Measurements from ENCODE around the gene MAGEB3.

MAGEB3 gene

GRCh38 chrX:30241724-30242415 lies 11.4 kb downstream of the MAGEB3 start, which contains the start of gene MAGEB4:
MAGEB4 (plus strand) TSS chrX:30242000; CDS start chrX:30242136, 136 bp downstream.
- no peak within 1 kb of the TSS for H3K4me3 ChIP-seq (replicated peaks; ENCODE audit: low read depth, low read length)
- TF ChIP-seq CTCF (IDR thresholded peaks at IDR 0.05; ENCODE audit: low read depth, low read length, missing control alignments) = no peak
- DNase-seq (ENCODE audit: extremely low read depth, low read depth) = no peak

GRCh38 chrX:30246769-30247489 lies 16.5 kb downstream of the MAGEB3 start, which contains the start of gene MAGEB1:
MAGEB1 (plus strand) TSS chrX:30247146; CDS start chrX:30250494, 3,348 bp downstream.
- no peak for DNase-seq (ENCODE audit: extremely low read depth, low read depth)
- no peak within 1 kb of the TSS for H3K4me3 ChIP-seq (replicated peaks; ENCODE audit: low read depth, low read length)
- no peak for TF ChIP-seq CTCF (IDR thresholded peaks at IDR 0.05; ENCODE audit: low read depth, low read length, missing control alignments)

GRCh38 chrX:30248854-30249253 lies 18.4 kb downstream of the MAGEB3 start:
- no peak for DNase-seq (ENCODE audit: extremely low read depth, low read depth)
- H3K4me3 ChIP-seq (replicated peaks; ENCODE audit: low read depth, low read length) = no peak overlapping the region
- TF ChIP-seq CTCF (IDR thresholded peaks at IDR 0.05; ENCODE audit: low read depth, low read length, missing control alignments) = no peak

DNA sequence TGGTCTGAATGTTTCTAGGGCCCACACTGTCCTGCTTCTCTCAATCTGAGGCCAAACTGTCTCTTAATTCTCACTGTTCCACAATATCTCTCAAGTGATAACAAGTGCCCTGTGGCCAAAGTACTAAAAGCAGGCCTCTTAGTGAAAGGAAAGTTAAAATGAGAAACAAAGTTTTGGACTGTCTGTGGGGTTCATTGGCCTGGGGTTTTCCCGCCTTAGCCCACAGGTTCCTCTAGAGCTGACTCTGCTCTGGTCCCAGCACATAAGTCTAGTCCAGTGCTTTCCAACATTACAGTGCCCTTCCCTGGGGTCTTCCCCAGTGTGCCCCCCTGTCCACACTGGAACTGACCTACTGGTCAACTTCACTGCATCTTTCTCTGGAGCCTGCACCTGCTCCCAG lies 22.8 kb downstream of the MAGEB3 start:
- no peak for TF ChIP-seq CTCF (IDR thresholded peaks at IDR 0.05; ENCODE audit: low read depth, low read length, missing control alignments)
- H3K4me3 ChIP-seq (replicated peaks; ENCODE audit: low read depth, low read length) = no peak overlapping the region
- DNase-seq (ENCODE audit: extremely low read depth, low read depth) = no peak

DNA sequence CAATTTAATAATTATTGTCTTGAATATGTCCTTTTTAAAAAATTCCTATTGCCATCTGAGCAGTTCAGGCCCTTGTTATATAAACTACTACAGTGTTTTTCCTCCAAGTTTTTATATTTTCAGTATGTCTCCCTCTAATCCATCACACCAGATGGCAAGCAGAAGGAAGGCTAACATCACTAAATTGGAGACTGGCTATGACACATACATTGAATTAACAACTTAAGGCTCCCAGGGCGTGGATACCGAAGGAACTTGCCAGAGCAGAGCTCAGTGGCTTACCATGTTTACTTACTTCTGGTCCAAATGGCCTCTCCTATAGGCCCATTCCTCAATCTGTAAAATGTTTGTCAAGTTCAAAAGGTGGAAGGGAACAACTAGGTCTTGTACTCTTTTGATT lies 29.5 kb downstream of the MAGEB3 start:
- no peak overlapping the region for H3K4me3 ChIP-seq (replicated peaks; ENCODE audit: low read depth, low read length)
- TF ChIP-seq CTCF (IDR thresholded peaks at IDR 0.05; ENCODE audit: low read depth, low read length, missing control alignments) = no peak
- DNase-seq (ENCODE audit: extremely low read depth, low read depth) = no peak

- no peak overlapping the region for H3K4me3 ChIP-seq (replicated peaks; ENCODE audit: low read depth, low read length)
- no peak for DNase-seq (ENCODE audit: extremely low read depth, low read depth)
- TF ChIP-seq CTCF (IDR thresholded peaks at IDR 0.05; ENCODE audit: low read depth, low read length, missing control alignments) = no peak
Observed at GRCh38 chrX:30261012-30261411, 30.6 kb downstream of the MAGEB3 start.
